HG02970 (cell line): Measurements from ENCODE around the gene ORAI3.

Source experiments
- ATAC-seq: cut with Tn5 transposase; IDR thresholded peaks from one replicate; pipeline ENCODE4 v1.9.1; 2021; ENCODE audit warnings: mild to moderate bottlenecking, moderate library complexity, moderate number of reproducible peaks; ENCODE audit not compliant: unreplicated experiment, low FRiP score

ORAI3 gene

DNA sequence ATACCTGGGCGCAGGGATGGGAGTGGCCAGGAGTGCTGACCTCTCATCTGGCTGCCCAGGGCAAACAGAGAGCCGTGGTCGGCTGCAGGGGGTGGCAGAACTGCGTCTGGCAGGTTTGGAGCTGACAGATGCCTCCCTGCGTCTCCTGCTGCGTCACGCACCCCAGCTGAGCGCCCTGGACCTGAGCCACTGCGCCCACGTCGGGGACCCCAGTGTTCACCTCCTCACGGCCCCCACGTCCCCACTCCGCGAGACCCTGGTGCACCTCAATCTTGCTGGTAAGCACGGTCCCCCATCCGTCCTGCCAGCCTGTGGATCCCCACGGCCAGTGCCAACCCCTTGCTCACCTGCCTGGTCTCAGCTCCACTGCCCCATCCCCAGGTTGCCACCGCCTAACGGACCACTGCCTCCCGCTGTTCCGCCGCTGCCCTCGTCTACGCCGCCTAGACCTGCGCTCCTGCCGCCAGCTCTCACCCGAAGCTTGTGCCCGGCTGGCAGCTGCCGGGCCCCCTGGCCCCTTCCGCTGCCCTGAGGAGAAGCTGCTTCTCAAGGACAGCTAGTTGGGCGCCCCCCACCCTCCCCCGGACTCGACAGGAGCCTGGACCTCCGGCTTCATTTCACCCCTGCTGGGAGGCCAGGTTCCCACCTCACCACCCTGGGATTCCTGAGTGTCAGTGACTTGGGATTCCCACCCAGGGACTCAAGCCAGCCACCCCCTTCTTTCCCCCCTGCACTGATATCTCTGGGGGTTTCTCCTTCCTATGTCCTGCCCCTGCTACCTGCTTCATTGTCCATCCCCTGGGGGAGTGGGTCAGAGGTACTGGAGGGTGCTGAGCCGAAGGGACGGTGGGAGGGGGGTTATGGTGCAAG is 2.0 kb upstream of the ORAI3 start:
- no peak for ATAC-seq

- no peak for ATAC-seq
Observed at GRCh38 chr16:30947541-30947858, 1.4 kb upstream of the ORAI3 start.

DNA sequence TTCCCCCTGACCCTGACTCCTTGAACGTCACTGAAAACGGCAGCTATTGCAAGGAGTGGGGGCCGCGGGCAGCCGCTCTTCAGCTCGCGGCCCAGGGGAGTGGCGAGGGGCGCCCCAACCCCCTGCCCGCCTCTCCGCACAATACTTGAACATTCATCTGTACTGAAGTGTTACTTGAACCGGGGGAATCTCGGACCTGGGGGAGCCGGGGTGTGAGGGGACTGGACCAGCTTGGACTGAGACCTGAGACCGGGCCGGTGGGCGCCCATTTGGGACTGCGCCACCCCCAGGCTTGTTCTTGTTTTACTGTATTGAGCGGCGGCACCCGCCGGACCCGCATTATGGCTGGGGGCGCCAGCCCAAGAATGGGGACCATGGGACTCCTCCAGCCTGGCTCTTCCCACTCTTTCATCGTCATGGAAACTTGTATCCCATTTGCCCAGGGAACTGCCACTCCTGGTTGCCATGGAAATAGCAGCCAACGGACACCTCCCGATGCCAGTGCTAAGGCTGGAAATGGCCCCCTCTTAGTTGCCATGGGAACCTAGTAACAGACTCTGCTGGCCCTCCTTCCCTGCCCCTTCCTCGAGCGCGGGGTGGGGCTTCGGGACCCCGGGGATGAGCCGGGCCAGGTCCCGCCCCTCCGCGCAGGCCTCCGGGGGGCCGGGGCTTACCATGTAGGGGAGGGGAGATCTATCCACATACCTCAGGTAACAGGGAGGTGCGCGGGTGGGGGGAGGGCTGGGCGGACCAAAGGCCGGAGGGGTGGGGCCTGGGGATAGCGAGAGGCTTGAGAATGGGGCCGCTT is 805 bp upstream of the ORAI3 start:
- ATAC-seq: no peak

DNA sequence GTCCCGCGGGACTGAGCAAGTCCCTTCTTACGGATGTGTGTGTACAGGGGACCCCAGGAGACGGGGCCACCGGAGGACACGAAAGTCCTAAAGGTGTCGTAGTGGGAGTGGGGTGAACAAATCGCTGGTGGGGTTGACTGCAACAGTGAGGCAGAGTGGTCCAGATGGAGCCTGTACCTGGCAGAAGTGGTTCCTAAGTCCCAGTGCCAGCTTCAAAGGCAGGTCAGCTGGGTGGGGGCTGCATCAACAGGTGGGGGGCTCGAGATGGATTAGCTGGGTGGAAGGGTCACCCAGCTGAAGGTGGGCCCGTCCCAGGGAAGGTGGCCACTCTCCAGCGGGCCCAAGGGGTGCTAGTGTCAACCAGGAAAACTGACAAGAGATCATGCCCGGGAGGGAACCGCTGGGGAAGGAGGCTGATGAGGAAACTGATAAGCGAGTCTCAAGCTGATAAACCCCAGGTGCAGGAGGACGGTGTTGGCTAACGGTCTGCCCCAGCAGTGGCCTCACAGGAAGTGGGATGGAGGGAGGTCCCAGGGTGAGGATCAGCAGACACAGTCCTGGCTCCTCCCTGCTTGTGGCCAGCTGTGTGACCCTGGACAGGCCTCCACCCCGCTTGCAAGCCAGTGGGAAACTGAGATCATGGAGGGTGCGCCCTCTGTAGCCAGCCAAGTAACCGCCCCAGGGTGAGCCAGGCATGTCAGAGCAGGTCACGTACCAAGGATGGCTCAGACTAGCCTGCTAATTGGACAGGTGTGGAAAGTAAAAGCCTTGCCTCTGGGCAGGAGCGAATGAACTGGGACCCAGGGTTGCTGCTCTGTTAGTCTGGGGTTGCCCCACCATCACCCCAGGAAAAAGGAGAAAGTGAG is 1.0 kb downstream of the ORAI3 start:
- ATAC-seq: no peak

DNA sequence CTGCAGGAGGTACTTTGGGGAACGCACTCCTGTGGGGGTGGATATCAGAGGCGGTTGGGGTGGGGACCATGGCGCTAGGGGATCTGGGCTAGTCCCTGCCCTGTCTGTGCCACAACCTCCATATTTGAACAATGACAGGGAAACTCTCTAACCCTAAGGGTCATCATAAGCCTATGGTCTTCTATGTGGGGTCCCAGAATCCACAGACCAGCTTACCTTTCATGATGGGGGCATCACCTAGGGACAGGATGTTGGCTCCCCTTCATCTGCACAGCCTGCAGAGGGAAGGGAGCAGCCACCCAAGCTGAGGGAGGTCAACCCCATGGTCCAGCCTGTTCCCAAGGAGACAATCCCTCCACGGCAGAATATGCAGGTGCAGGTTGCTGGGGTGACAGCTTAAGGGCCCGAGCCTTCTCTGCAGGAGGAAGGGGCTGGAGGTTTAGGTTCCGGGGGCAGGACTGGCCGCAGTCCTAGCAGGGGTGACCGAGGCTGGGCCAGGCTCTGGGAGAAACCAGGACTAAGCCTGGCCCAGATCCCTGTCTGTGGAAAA is 1.7 kb downstream of the ORAI3 start:
- ATAC-seq: no peak

DNA sequence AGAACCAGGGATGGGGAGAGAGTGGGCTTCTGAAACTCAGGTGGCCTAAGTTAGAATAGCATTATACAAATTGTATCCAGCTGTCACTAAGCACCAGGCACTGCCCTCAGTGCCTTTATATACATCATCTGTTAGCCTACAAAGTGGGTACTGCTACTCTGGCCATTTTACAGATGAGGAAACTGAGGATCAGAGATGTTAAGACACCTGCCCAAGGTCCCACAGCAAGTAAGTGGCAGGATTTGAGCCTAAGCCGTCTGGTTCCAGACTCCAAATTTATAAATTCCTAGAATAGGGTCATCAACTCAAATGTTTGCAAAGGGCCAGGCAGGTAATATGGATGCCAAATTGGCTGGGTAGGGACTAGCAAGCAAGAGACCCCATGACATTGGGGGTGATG is 2.3 kb downstream of the ORAI3 start:
- no peak for ATAC-seq

GRCh38 chr16:30951750-30952149 is 2.9 kb downstream of the ORAI3 start:
- ATAC-seq: no peak

- ATAC-seq: no peak
Observed at GRCh38 chr16:30953111-30953510, 4.2 kb downstream of the ORAI3 start.

DNA sequence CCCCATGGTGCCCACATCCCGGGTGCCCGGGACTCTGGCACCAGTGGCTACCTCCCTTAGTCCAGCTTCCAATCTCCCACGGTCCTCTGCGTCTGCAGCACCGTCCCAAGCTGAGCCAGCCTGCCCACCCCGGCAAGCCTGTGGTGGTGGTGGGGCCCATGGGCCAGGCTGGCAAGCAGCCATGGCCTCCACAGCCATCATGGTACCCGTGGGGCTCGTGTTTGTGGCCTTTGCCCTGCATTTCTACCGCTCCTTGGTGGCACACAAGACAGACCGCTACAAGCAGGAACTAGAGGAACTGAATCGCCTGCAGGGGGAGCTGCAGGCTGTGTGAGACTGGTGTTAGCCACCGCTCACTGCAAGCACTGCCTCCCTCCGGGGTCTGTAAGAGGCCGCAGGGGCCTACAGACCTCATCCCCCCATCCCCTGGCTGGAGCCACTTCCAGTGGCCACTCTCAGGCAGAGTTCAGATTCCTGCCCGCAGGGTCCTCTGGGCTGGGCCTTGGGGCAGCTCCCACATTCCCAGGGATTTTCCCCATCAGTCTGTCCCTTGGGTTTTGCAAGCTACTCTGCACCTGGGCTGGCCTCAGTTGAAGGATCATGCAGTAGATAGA is 4.8 kb downstream of the ORAI3 start:
- ATAC-seq: no peak

- ATAC-seq: no peak
Observed at GRCh38 chr16:30954993-30955392, 6.1 kb downstream of the ORAI3 start.

GRCh38 chr16:30956601-30957455 is 8.0 kb downstream of the ORAI3 start:
- ATAC-seq: peak; percentile 39

DNA sequence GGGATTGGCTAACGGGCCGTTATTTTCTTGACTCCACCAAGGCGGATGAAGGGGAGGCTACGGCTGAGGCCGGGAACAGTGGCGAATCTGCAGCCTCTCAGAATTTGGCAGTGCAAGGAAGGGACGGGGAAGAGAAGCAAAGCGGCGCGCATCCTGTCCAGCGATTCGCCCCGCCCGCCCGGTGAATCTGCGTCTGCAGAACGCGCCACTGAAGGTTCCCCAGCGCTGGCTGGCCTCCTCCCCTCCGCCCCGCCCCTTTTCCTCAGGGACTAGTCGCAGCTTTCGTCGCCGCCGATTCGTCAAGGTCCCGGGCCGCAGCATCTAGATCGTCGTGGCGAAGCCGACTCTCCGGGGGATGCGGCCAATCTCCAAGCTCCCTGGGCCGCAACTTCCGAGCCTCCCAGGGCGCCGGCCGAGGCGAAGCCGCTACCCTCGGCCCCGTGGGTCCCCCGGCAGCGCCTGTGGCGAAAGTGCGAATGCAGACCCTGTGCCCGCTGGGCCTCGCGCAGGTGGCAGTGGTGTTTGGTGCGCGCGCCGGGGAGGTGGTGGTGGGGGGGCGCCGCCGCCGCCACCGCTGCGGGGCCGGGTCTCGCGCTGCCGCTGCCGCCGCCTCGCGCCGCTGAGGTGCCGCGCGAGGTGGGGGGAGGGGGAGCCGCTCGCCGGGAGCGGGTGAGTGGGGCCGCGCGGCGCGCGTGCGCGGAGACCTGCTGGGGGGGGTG is 8.7 kb downstream of the ORAI3 start, which contains the start of gene SETD1A:
Gene SETD1A, plus strand, starts transcription at position 299 of the 719 bp plus-strand sequence. CDS start 978 bp downstream, outside the sequence.
- peak; percentile 68 for ATAC-seq

DNA sequence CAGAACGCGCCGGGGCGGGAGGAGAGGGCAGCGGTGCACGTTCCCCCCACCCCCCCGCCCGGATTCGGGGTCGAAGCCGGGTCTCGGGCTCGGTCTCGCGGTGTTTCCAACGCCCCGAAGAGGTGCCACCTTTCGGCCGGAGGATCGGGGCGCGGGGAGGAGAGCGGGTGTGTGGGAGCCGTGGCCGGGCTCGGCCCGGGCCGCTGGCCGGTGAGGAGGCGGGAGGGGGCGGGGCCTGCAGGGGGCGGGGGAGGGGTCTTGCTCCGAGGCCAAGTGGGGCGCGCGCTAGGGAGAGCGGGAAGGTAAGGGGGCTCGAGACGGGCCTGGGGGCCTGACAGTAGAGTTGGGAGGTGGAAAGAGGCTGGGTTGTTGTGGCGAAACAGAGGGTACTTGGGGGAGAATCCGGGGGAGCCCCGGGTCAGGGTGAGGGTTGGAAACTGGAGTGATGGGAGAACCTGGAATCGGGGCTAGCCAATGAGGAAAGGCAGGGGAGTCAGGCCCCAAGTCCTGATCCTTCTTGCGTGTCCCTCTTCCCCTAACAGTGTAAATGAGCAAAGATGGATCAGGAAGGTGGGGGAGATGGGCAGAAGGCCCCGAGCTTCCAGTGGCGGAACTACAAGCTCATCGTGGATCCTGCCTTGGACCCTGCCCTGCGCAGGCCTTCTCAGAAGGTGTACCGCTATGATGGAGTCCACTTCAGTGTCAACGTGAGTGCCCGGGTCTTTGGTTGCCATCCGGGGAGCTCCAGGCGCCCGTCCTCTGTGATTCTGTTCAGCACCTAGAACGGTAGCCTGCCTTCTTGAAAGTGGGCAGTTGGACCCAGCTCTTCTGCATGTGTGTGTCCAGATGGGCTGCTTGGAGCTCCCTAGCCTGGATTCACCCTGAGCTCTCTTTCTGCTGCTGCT is 9.6 kb downstream of the ORAI3 start:
- ATAC-seq: peak; percentile 29

DNA sequence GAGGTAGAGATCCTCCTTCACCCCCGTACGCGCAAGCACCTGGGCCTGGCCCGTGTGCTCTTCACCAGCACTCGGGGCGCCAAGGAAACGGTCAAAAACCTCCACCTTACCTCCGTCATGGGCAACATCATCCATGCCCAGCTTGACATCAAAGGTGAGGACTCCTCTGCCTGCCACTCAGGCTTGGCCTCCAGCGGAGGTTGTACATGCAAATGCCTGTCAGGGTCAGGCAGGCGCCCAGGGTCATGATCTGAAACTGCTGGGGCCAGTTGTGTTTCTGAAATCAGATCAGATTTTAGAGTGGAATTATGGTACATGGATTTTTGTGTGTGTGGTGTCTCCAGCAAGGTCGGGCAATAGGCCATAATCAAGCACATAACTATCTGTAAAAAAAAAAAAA is 12.5 kb downstream of the ORAI3 start:
- ATAC-seq: no peak

GRCh38 chr16:30963925-30964511 is 15.2 kb downstream of the ORAI3 start:
- no peak for ATAC-seq

GRCh38 chr16:30964574-30965226 is 15.8 kb downstream of the ORAI3 start:
- ATAC-seq: no peak

GRCh38 chr16:30965436-30965835 is 16.6 kb downstream of the ORAI3 start:
- ATAC-seq: no peak
